Measurements from ENCODE around the gene KRTCAP3.
A peak's percentile ranks its signal among the peaks of the same experiment; 100 is the strongest.

The KRTCAP3 gene

GRCh38 chr2:27485496-27485895 lies 43.3 kb downstream of the KRTCAP3 start:
- Histone ChIP-seq H3K79me2 (ENCODE audit: insufficient read depth, low read depth) (no peaks in the 10 kb centered on the region), H3K36me3 (ENCODE audit: insufficient read depth) (no peaks in the 10 kb centered on the region), H2AFZ (ENCODE audit: low read depth) (no peak overlapping the region), H3K4me3 (IDR thresholded peaks at IDR 0.05; ENCODE audit: insufficient read depth, low read depth, low read length) (no peak overlapping the region), H3K4me2 (no peak overlapping the region), H3K27ac (no peak overlapping the region), H3K27me3 (ENCODE audit: insufficient read depth, low read depth) (no peaks in the 10 kb centered on the region), H3K9ac (no peak overlapping the region), H4K20me1 (ENCODE audit: insufficient read depth) (no peaks in the 10 kb centered on the region), H3K4me1 (ENCODE audit: low read depth, poor library complexity, severe bottlenecking) (peaks cover 10% of the 10 kb centered on the region)
- TF ChIP-seq CTCF (conservative IDR thresholded peaks at IDR 0.05; ENCODE audit: low read depth, low read length), result no peak

GRCh38 chr2:27489118-27489497 lies 46.9 kb downstream of the KRTCAP3 start:
- Histone ChIP-seq H3K9ac (peak overlapping the region; percentile 36; the same call in 1 of the 2 replicates), H4K20me1 (ENCODE audit: insufficient read depth) (no peaks in the 10 kb centered on the region), H3K27me3 (ENCODE audit: insufficient read depth, low read depth) (no peaks in the 10 kb centered on the region), H3K79me2 (ENCODE audit: insufficient read depth, low read depth) (no peaks in the 10 kb centered on the region), H3K36me3 (ENCODE audit: insufficient read depth) (no peaks in the 10 kb centered on the region), H2AFZ (ENCODE audit: low read depth) (peak overlapping the region; percentile 72), H3K27ac (peak overlapping the region; percentile 46), H3K4me1 (ENCODE audit: low read depth, poor library complexity, severe bottlenecking) (peaks cover 10% of the 10 kb centered on the region), H3K4me3 (IDR thresholded peaks at IDR 0.05; ENCODE audit: insufficient read depth, low read depth, low read length) (peak overlapping the region; percentile 92), H3K4me2 (peak overlapping the region; percentile 81)
- no peak; the same call in 1 of the 2 replicates for TF ChIP-seq CTCF (conservative IDR thresholded peaks at IDR 0.05; ENCODE audit: low read depth, low read length)

- H3K4me3 ChIP-seq (IDR thresholded peaks at IDR 0.05; ENCODE audit: insufficient read depth, low read depth, low read length), result peak within 1 kb of the TSS; percentile 92
- peak within 1 kb of the TSS; percentile 36; the same call in 1 of the 2 replicates for H3K9ac ChIP-seq
- H3K27me3 ChIP-seq (ENCODE audit: insufficient read depth, low read depth), result no peaks in the 10 kb centered on the region
- H3K4me2 ChIP-seq, result peak within 1 kb of the TSS; percentile 81
- H3K27ac ChIP-seq, result peak within 1 kb of the TSS; percentile 46
- H3K79me2 ChIP-seq (ENCODE audit: insufficient read depth, low read depth), result no peaks in the 10 kb centered on the region
- no peak for TF ChIP-seq CTCF (conservative IDR thresholded peaks at IDR 0.05; ENCODE audit: low read depth, low read length)
- H4K20me1 ChIP-seq (ENCODE audit: insufficient read depth), result no peaks in the 10 kb centered on the region
- H3K36me3 ChIP-seq (ENCODE audit: insufficient read depth), result no peaks in the 10 kb centered on the region
- H3K4me1 ChIP-seq (ENCODE audit: low read depth, poor library complexity, severe bottlenecking), result peaks cover 10% of the 10 kb centered on the region
- peak within 1 kb of the TSS; percentile 72 for H2AFZ ChIP-seq (ENCODE audit: low read depth)
These were observed 47.6 kb downstream of the KRTCAP3 start, which contains the start of gene IFT172 for GRCh38 chr2:27489498-27490397. Gene IFT172 (minus strand): TSS chr2:27489743. CDS start chr2:27489653, 90 bp downstream.

- Histone ChIP-seq H3K27ac (no peak overlapping the region), H4K20me1 (ENCODE audit: insufficient read depth) (no peaks in the 10 kb centered on the region), H3K9ac (no peak overlapping the region), H3K4me2 (no peak overlapping the region), H3K36me3 (ENCODE audit: insufficient read depth) (no peaks in the 10 kb centered on the region), H3K4me3 (IDR thresholded peaks at IDR 0.05; ENCODE audit: insufficient read depth, low read depth, low read length) (no peak overlapping the region), H3K79me2 (ENCODE audit: insufficient read depth, low read depth) (no peaks in the 10 kb centered on the region), H3K4me1 (ENCODE audit: low read depth, poor library complexity, severe bottlenecking) (peaks cover 10% of the 10 kb centered on the region), H2AFZ (ENCODE audit: low read depth) (no peak overlapping the region), H3K27me3 (ENCODE audit: insufficient read depth, low read depth) (no peaks in the 10 kb centered on the region)
- TF ChIP-seq CTCF (conservative IDR thresholded peaks at IDR 0.05; ENCODE audit: low read depth, low read length), result no peak
These were observed 50.4 kb downstream of the KRTCAP3 start for GRCh38 chr2:27492557-27492956.

All from KMS-11 (cell line).